Measurements from ENCODE around the gene CUL3.

The CUL3 gene

DNA sequence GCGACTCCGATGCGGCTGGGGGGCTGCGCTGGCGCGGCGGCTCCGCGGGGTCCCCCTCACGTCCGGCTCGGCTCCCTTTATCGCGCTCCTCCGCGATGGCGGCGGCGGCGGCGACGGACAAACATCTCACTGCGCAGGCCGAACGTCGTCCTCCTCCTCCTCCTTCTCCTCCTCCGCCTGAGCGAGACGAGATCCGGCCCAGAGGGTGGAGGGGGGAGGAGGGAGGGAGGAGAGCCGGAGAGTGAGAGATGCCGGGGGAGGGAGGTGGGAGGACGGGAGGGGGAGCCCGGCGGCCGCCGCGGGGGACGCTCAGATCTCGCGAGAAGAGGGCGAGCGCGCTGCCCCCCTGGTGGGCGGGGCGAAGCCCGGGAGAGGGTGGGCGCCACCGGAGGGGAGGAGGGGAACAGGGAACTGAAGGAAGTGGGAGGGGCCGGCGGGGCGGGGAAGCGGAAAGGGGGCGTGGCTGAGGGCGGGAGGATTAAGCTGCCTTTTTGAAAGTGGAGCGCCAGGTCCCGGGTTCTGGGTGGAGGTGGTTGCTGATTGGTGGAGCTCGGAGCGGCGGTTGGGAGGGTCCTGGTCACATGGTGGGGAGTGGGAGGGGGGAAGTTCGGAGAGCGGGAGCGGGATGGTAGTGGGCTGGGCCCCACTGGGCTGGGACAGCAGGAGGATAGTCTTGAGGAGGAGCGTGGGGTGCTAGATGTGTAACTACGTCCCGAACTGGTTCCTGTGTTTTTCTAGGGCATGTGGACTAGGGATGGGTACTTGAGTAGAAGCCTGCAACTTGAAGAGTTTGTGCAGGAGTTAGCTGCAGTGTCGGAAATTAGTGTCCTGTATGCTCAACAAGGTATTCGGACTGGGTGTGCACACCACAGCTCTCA lies at the start of gene CUL3:
Gene CUL3 (minus strand): TSS at position 153 of the 878 bp plus-strand sequence. CDS start 354 bp downstream, outside the sequence.
- ATAC-seq: peak; percentile 96
- no peak for TF ChIP-seq SNAI2 (CRISPR knock-in tag; IDR thresholded peaks at IDR 0.05)
- no peak for TF ChIP-seq ZNF8 (CRISPR knock-in tag; IDR thresholded peaks at IDR 0.05)
- no peak for TF ChIP-seq PPARA (CRISPR knock-in tag; IDR thresholded peaks at IDR 0.05; ENCODE audit: borderline replicate concordance)

DNA sequence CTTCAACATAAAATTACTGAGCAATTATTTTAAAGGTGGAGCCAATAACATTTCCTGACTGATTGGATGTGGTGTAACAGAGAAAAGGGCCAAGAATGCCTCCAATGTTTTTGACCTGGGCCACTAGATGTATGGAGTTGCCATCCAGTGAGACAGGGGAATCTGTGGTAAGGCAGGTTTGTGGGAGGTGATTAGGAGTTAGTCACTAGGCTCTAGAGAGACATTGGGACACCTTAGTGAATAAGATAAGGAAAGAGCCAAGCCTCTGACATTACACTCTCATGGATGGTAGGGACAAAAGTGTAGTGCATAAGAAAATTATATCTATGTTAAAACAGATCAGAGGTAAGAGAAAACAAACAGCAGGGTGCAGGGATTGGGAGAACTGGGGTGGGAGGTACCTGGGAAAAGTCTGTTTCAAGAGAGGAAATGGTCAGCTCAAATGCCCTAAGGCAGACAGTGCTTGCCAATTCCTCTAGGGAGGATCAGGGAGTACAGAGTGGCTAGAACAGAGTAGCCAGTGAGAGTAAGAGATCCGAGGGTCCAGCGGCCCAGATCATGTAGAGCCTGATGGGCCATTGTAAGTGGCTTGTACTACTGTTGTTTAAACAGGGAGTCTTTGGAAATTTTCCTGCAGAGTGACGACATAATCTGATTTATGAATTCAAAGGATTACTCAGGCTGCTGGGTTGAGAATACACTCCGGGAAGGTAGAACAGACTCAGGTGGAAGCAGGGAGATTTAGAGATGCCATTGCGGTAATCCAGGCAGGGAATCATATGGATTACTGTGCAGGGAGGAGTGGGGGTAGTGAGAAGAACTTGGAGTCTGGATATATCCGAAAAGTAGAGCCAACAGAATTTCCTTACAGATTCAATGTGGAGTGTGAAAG lies 45.7 kb upstream of the CUL3 start:
- TF ChIP-seq OSR1 (CRISPR knock-in tag; IDR thresholded peaks at IDR 0.05) (no peak), BACH2 (CRISPR knock-in tag; IDR thresholded peaks at IDR 0.05; ENCODE audit: borderline replicate concordance) (no peak), CSDC2 (CRISPR knock-in tag; IDR thresholded peaks at IDR 0.05) (no peak), TCF4 (CRISPR knock-in tag; IDR thresholded peaks at IDR 0.05; ENCODE audit: borderline replicate concordance) (no peak), TOX (CRISPR knock-in tag; IDR thresholded peaks at IDR 0.05; ENCODE audit: borderline replicate concordance) (no peak), ISL1 (CRISPR knock-in tag; IDR thresholded peaks at IDR 0.05) (no peak), ZNF8 (CRISPR knock-in tag; IDR thresholded peaks at IDR 0.05) (no peak), ZC3H10 (CRISPR knock-in tag; IDR thresholded peaks at IDR 0.05) (no peak), SNAI2 (CRISPR knock-in tag; IDR thresholded peaks at IDR 0.05) (no peak), ZNF70 (CRISPR knock-in tag; IDR thresholded peaks at IDR 0.05) (no peak), GLIS3 (CRISPR knock-in tag; IDR thresholded peaks at IDR 0.05) (no peak), ZFP3 (CRISPR knock-in tag; IDR thresholded peaks at IDR 0.05) (no peak), ZFP30 (CRISPR knock-in tag; IDR thresholded peaks at IDR 0.05) (no peak), ZNF565 (CRISPR knock-in tag; conservative IDR thresholded peaks at IDR 0.05; ENCODE audit: low read depth) (no peak), RARB (CRISPR knock-in tag; IDR thresholded peaks at IDR 0.05) (no peak), PPARA (CRISPR knock-in tag; IDR thresholded peaks at IDR 0.05; ENCODE audit: borderline replicate concordance) (no peak)
- TF ChIP-seq, protein P1, sequence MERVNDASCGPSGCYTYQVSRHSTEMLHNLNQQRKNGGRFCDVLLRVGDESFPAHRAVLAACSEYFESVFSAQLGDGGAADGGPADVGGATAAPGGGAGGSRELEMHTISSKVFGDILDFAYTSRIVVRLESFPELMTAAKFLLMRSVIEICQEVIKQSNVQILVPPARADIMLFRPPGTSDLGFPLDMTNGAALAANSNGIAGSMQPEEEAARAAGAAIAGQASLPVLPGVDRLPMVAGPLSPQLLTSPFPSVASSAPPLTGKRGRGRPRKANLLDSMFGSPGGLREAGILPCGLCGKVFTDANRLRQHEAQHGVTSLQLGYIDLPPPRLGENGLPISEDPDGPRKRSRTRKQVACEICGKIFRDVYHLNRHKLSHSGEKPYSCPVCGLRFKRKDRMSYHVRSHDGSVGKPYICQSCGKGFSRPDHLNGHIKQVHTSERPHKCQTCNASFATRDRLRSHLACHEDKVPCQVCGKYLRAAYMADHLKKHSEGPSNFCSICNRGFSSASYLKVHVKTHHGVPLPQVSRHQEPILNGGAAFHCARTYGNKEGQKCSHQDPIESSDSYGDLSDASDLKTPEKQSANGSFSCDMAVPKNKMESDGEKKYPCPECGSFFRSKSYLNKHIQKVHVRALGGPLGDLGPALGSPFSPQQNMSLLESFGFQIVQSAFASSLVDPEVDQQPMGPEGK (CRISPR knock-in tag; IDR thresholded peaks at IDR 0.05; ENCODE audit: borderline replicate concordance): no peak
- TF ChIP-seq, protein P2, sequence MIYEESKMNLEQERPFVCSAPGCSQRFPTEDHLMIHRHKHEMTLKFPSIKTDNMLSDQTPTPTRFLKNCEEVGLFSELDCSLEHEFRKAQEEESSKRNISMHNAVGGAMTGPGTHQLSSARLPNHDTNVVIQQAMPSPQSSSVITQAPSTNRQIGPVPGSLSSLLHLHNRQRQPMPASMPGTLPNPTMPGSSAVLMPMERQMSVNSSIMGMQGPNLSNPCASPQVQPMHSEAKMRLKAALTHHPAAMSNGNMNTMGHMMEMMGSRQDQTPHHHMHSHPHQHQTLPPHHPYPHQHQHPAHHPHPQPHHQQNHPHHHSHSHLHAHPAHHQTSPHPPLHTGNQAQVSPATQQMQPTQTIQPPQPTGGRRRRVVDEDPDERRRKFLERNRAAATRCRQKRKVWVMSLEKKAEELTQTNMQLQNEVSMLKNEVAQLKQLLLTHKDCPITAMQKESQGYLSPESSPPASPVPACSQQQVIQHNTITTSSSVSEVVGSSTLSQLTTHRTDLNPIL (CRISPR knock-in tag; IDR thresholded peaks at IDR 0.05; ENCODE audit: low read depth): no peak
- TF ChIP-seq, protein P3, sequence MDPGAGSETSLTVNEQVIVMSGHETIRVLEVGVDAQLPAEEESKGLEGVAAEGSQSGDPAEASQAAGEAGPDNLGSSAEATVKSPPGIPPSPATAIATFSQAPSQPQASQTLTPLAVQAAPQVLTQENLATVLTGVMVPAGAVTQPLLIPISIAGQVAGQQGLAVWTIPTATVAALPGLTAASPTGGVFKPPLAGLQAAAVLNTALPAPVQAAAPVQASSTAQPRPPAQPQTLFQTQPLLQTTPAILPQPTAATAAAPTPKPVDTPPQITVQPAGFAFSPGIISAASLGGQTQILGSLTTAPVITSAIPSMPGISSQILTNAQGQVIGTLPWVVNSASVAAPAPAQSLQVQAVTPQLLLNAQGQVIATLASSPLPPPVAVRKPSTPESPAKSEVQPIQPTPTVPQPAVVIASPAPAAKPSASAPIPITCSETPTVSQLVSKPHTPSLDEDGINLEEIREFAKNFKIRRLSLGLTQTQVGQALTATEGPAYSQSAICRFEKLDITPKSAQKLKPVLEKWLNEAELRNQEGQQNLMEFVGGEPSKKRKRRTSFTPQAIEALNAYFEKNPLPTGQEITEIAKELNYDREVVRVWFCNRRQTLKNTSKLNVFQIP (CRISPR knock-in tag; IDR thresholded peaks at IDR 0.05; ENCODE audit: borderline replicate concordance, low read depth): no peak
- TF ChIP-seq, protein P4, sequence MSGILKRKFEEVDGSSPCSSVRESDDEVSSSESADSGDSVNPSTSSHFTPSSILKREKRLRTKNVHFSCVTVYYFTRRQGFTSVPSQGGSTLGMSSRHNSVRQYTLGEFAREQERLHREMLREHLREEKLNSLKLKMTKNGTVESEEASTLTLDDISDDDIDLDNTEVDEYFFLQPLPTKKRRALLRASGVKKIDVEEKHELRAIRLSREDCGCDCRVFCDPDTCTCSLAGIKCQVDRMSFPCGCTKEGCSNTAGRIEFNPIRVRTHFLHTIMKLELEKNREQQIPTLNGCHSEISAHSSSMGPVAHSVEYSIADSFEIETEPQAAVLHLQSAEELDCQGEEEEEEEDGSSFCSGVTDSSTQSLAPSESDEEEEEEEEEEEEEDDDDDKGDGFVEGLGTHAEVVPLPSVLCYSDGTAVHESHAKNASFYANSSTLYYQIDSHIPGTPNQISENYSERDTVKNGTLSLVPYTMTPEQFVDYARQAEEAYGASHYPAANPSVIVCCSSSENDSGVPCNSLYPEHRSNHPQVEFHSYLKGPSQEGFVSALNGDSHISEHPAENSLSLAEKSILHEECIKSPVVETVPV (CRISPR knock-in tag; IDR thresholded peaks at IDR 0.05): no peak
- no peak for ATAC-seq

DNA sequence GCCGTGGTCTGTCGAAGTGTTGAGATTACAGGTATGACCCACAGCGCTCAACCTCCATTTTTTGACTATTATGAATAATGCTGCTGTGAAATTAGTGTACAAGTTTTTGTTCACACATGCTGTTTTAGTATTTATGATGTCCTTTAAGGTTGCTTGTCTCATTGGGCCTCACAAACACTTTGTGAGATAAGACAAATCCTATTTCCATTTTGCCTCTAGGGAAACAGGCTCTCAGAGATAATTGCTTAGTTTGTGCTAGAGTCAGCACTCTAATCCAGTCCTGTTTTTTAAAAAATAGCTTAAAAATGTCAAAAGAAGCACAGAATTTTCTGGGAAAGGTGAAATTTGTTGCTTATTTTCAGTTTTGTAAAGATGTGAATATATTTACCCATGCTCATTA lies 43.3 kb upstream of the CUL3 start:
- no peak for ATAC-seq
- TF ChIP-seq RARB (CRISPR knock-in tag; IDR thresholded peaks at IDR 0.05) (no peak), ZFP3 (CRISPR knock-in tag; IDR thresholded peaks at IDR 0.05) (no peak), TCF4 (CRISPR knock-in tag; IDR thresholded peaks at IDR 0.05; ENCODE audit: borderline replicate concordance) (no peak)
- TF ChIP-seq, protein P1 (CRISPR knock-in tag; IDR thresholded peaks at IDR 0.05; ENCODE audit: borderline replicate concordance): no peak

Measured in SK-N-SH treated with all-trans-retinoic acid at 6 μM for 48 hours (cell line).